ENCODE measurements around the gene SH2D7.

- TF ChIP-seq CTCF (IDR thresholded peaks at IDR 0.05; ENCODE audit: poor library complexity, severe bottlenecking) (no peak), RAD21 (conservative IDR thresholded peaks at IDR 0.05) (no peak), SMC3 (conservative IDR thresholded peaks at IDR 0.05; ENCODE audit: poor library complexity) (no peak), EZH2 (IDR thresholded peaks at IDR 0.05; ENCODE audit: borderline replicate concordance, insufficient read depth, low read length, poor library complexity, severe bottlenecking) (no peak), EP300 (conservative IDR thresholded peaks at IDR 0.05; ENCODE audit: poor library complexity, severe bottlenecking) (no peak), REST (IDR thresholded peaks at IDR 0.05; ENCODE audit: borderline replicate concordance) (no peak)
These were observed 15.9 kb upstream of the SH2D7 start for GRCh38 chr15:78076231-78077052.

All from neural cell (in vitro differentiated cells).